ENCODE measurements around the gene SLC25A38.

DNA sequence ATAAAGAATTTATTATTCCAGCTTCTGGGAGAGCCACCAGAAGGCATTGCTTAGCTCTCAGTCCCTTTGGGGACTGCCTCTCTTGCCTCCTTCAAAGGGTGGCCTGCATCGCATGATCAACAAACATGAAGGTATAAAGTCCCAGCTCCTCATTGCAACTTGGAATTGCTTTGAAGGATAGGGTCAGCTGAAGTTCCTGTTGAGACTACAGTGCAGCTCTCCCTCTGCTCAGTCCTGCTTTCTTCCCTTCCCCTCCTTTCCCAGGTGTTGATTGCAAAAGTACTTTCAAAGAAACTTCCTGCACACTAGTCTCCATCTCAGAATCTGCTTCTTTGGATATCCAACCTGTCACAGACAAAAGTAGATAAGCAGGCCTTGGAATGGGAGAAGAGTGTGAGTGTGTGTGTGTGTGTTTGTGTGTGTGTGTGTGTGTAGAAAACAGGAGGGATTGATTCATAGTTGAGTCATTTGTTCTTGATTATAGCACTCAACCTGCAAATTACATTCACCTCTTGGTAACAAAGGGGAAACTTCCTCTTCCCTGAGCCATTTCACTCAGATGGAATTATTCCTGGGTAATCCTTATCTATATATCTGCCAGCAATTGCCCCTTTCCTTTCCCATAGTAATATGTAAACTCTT, 40.0 kb upstream of the SLC25A38 start:
- TF ChIP-seq, protein P1, sequence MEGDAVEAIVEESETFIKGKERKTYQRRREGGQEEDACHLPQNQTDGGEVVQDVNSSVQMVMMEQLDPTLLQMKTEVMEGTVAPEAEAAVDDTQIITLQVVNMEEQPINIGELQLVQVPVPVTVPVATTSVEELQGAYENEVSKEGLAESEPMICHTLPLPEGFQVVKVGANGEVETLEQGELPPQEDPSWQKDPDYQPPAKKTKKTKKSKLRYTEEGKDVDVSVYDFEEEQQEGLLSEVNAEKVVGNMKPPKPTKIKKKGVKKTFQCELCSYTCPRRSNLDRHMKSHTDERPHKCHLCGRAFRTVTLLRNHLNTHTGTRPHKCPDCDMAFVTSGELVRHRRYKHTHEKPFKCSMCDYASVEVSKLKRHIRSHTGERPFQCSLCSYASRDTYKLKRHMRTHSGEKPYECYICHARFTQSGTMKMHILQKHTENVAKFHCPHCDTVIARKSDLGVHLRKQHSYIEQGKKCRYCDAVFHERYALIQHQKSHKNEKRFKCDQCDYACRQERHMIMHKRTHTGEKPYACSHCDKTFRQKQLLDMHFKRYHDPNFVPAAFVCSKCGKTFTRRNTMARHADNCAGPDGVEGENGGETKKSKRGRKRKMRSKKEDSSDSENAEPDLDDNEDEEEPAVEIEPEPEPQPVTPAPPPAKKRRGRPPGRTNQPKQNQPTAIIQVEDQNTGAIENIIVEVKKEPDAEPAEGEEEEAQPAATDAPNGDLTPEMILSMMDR (IDR thresholded peaks at IDR 0.05 in 2 of 3, conservative IDR thresholded peaks at IDR 0.05 in 1 of 3; ENCODE audit: control insufficient read depth in 2 of 3, extremely low read depth in 1 of 3, insufficient read depth in 1 of 3, low read depth in 3 of 3, low read length in 3 of 3) = no peak
- TF ChIP-seq SMC3 (IDR thresholded peaks at IDR 0.05; ENCODE audit: borderline replicate concordance, low read length) (no peak), EZH2 (IDR thresholded peaks at IDR 0.05; ENCODE audit: borderline replicate concordance, control insufficient read depth, low read depth, low read length) (no peak), ZBED1 (IDR thresholded peaks at IDR 0.05; ENCODE audit: borderline replicate concordance) (no peak), POLR2A (IDR thresholded peaks at IDR 0.05; ENCODE audit: low read depth, low read length) (no peak)
- TF ChIP-seq, protein P2, sequence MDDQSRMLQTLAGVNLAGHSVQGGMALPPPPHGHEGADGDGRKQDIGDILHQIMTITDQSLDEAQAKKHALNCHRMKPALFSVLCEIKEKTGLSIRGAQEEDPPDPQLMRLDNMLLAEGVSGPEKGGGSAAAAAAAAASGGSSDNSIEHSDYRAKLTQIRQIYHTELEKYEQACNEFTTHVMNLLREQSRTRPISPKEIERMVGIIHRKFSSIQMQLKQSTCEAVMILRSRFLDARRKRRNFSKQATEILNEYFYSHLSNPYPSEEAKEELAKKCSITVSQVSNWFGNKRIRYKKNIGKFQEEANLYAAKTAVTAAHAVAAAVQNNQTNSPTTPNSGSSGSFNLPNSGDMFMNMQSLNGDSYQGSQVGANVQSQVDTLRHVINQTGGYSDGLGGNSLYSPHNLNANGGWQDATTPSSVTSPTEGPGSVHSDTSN (IDR thresholded peaks at IDR 0.05; ENCODE audit: insufficient replicate concordance, low read depth, low read length) = no peak
- TF ChIP-seq, protein P3, sequence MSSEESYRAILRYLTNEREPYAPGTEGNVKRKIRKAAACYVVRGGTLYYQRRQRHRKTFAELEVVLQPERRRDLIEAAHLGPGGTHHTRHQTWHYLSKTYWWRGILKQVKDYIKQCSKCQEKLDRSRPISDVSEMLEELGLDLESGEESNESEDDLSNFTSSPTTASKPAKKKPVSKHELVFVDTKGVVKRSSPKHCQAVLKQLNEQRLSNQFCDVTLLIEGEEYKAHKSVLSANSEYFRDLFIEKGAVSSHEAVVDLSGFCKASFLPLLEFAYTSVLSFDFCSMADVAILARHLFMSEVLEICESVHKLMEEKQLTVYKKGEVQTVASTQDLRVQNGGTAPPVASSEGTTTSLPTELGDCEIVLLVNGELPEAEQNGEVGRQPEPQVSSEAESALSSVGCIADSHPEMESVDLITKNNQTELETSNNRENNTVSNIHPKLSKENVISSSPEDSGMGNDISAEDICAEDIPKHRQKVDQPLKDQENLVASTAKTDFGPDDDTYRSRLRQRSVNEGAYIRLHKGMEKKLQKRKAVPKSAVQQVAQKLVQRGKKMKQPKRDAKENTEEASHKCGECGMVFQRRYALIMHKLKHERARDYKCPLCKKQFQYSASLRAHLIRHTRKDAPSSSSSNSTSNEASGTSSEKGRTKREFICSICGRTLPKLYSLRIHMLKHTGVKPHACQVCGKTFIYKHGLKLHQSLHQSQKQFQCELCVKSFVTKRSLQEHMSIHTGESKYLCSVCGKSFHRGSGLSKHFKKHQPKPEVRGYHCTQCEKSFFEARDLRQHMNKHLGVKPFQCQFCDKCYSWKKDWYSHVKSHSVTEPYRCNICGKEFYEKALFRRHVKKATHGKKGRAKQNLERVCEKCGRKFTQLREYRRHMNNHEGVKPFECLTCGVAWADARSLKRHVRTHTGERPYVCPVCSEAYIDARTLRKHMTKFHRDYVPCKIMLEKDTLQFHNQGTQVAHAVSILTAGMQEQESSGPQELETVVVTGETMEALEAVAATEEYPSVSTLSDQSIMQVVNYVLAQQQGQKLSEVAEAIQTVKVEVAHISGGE (CRISPR knock-in tag; IDR thresholded peaks at IDR 0.05) = no peak
- TF ChIP-seq, protein P4, sequence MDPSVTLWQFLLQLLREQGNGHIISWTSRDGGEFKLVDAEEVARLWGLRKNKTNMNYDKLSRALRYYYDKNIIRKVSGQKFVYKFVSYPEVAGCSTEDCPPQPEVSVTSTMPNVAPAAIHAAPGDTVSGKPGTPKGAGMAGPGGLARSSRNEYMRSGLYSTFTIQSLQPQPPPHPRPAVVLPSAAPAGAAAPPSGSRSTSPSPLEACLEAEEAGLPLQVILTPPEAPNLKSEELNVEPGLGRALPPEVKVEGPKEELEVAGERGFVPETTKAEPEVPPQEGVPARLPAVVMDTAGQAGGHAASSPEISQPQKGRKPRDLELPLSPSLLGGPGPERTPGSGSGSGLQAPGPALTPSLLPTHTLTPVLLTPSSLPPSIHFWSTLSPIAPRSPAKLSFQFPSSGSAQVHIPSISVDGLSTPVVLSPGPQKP (IDR thresholded peaks at IDR 0.05; ENCODE audit: low read depth, low read length) = no peak
